CD4-positive, alpha-beta T cell treated with Interleukin-17A for 4 hours (primary cell): ENCODE data around the gene ZCCHC3.
"Not testable (repeated sequence)": the region's sequence is repeated elsewhere in the genome, so short reads cannot be mapped to it uniquely, and the experiment has no call there.

ENCODE experiments used
- DNase-seq: peaks from one replicate; pipeline ENCODE4 v3.0.0-alpha.2; 2020; ENCODE audit warnings: mixed read lengths

Gene ZCCHC3

GRCh38 chr20:313402-313801 lies 16.0 kb downstream of the ZCCHC3 start:
- DNase-seq = no peak

- no peak for DNase-seq
These were observed 16.6 kb downstream of the ZCCHC3 start for GRCh38 chr20:313948-314347.

- no peak for DNase-seq
These were observed 19.1 kb downstream of the ZCCHC3 start for GRCh38 chr20:316316-317068.

- peak; percentile 97 for DNase-seq
These were observed 27.0 kb downstream of the ZCCHC3 start for GRCh38 chr20:324177-325044.

GRCh38 chr20:325045-325888 lies 27.9 kb downstream of the ZCCHC3 start, which contains the start of gene SOX12:
SOX12 (plus strand) TSS chr20:325552; CDS start chr20:325925, 373 bp downstream.
- peak; percentile 98 for DNase-seq

- DNase-seq = peak; percentile 66
These were observed 28.7 kb downstream of the ZCCHC3 start for GRCh38 chr20:325889-326644.

- no peak for DNase-seq
These were observed 29.3 kb downstream of the ZCCHC3 start for GRCh38 chr20:326645-327185.

- peak; percentile 86 for DNase-seq
These were observed 30.0 kb downstream of the ZCCHC3 start for GRCh38 chr20:327186-328026.

- DNase-seq = no peak
These were observed 30.9 kb downstream of the ZCCHC3 start for GRCh38 chr20:328027-328974.

GRCh38 chr20:328975-329695 lies 31.8 kb downstream of the ZCCHC3 start:
- DNase-seq = no peak

- no peak for DNase-seq
These were observed 32.5 kb downstream of the ZCCHC3 start for GRCh38 chr20:329851-330232.

GRCh38 chr20:330233-331149 lies 33.1 kb downstream of the ZCCHC3 start:
- DNase-seq = peak; percentile 69

- no peak for DNase-seq
These were observed 37.2 kb downstream of the ZCCHC3 start for GRCh38 chr20:334578-334977.

GRCh38 chr20:336040-336439 lies 38.7 kb downstream of the ZCCHC3 start:
- DNase-seq = not testable (repeated sequence)

GRCh38 chr20:341682-342081 lies 44.3 kb downstream of the ZCCHC3 start:
- DNase-seq = no peak

GRCh38 chr20:343107-343506 lies 45.7 kb downstream of the ZCCHC3 start:
- DNase-seq = no peak

GRCh38 chr20:346033-346639 lies 48.8 kb downstream of the ZCCHC3 start:
- DNase-seq = no peak
